ENCODE data around the gene GGTLC2.

- TF ChIP-seq POLR2AphosphoS5 (IDR thresholded peaks at IDR 0.05) (no peak), EZH2 (IDR thresholded peaks at IDR 0.05; ENCODE audit: borderline replicate concordance, insufficient read depth, low read length, poor library complexity, severe bottlenecking) (no peak), EP300 (conservative IDR thresholded peaks at IDR 0.05; ENCODE audit: poor library complexity, severe bottlenecking) (no peak), CTCF (IDR thresholded peaks at IDR 0.05; ENCODE audit: poor library complexity, severe bottlenecking) (no peak), RAD21 (conservative IDR thresholded peaks at IDR 0.05) (no peak), REST (IDR thresholded peaks at IDR 0.05; ENCODE audit: borderline replicate concordance) (no peak), SMC3 (conservative IDR thresholded peaks at IDR 0.05; ENCODE audit: poor library complexity) (no peak), MXI1 (conservative IDR thresholded peaks at IDR 0.05; ENCODE audit: poor library complexity, severe bottlenecking) (no peak), TAF1 (IDR thresholded peaks at IDR 0.05; ENCODE audit: low read depth) (no peak)
These were observed 25.8 kb downstream of the GGTLC2 start for GRCh38 chr22:22670076-22670795.

Data from neural cell (in vitro differentiated cells).